ENCODE results near the gene CFAP46.

DNA sequence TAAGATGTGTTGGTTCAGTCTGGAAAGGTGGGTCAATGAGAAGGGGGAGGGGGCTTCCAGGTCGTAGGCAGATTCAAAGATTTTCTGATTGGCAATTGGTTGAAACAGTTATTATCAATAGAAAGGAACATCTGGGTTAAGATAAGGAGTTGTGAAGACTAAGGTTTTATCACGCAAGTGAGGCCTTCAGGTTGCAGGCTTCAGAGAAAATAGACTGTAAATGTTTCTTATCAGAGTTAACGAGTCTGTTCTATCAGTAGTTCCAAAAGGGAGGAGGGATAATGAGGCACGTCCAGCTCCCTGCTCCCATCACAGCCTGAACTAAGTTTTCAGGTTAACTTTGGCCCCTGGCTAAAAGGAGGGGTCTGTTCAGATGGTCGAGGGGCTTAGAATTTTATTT is 11.1 kb upstream of the CFAP46 start:
- TF ChIP-seq, protein P1, sequence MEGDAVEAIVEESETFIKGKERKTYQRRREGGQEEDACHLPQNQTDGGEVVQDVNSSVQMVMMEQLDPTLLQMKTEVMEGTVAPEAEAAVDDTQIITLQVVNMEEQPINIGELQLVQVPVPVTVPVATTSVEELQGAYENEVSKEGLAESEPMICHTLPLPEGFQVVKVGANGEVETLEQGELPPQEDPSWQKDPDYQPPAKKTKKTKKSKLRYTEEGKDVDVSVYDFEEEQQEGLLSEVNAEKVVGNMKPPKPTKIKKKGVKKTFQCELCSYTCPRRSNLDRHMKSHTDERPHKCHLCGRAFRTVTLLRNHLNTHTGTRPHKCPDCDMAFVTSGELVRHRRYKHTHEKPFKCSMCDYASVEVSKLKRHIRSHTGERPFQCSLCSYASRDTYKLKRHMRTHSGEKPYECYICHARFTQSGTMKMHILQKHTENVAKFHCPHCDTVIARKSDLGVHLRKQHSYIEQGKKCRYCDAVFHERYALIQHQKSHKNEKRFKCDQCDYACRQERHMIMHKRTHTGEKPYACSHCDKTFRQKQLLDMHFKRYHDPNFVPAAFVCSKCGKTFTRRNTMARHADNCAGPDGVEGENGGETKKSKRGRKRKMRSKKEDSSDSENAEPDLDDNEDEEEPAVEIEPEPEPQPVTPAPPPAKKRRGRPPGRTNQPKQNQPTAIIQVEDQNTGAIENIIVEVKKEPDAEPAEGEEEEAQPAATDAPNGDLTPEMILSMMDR (IDR thresholded peaks at IDR 0.05): no peak
- no peak for TF ChIP-seq POLR2A (IDR thresholded peaks at IDR 0.05)

Data from uterus (tissue), 2 donors.